ENCODE measurements around the gene C17orf100.
"Not testable (repeated sequence)": the region's sequence is repeated elsewhere in the genome, so short reads cannot be mapped to it uniquely, and the experiment has no call there.

C17orf100 gene

DNA sequence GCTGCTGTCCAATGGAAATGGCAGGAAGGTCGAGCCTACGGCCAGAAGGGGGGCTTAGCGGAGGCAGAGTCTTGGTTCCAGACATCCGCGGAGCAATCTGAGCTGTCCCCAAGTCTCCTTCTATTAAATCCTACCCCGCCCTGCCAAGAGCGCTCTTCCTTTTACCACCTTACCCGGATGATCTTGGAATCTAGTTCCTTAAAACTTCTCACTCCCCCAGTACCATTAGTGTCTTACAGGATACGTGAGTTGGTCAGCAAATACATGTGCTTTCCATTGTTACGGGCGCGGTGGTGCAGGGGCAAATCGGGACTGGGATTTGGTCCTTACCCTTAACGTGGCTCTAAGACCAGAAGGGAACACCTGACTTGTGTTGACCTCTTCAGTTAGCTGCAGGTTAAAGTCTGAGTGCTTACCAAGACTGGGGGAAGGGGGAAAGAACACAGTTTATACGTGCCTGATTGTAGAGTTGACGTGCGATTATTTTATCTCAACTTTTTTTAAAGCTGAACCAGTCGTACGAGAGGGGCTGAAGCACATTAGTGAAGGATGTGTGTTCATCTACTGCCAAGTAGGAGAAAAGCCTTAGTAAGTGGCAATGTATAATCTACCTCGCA lies 10.2 kb upstream of the C17orf100 start:
- no peak for DNase-seq

DNA sequence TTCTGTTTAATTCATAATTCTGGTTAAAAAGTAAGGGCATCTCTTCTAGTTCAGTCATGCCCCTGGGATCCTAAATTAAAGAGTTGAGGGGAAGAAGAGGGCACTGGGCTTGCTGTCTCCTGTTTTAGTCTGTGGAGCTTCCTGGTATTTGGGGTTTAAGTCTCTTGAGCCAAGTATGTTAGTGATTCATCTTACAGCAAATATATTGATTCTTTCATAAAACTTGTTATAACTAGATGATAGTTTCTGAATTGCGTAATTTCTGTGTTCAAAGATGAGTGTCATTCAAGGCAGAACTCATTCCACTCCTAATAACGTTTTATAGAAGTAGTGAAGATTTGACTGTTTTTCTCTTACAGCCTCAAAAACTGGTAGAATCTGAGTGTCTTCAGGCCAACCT lies 9.0 kb upstream of the C17orf100 start:
- DNase-seq, result no peak

DNA sequence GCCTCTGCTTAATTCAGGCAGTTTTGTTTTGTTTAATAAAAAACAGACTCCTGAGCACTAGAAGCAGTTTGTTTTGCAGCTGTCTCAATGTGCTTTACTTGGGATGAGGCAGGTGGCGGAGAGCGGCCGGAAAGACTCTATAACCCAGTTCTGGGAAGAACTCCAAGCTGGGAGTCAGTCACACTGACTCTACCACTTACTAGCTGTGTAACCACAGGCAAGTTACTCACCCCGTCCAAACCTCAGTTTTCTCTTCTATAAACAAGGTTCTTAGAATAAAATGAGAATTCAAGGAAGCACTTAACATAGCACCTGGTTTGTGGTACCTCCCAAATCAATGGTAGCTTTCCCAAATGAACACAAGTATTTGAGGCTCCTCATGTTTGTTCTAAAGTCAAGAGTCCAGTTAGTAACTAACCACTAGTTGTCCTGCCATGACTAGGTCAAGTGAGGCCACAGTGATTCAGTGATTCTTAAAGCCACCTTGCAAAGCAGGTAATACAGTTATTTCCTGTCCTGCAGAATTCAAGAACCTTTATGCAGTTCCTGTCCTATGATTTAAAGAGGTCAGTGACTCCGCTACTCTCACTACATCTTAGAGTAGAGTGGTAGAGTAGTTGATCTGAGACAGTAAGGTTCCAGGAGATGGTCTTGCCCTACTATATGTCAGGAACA lies 8.0 kb upstream of the C17orf100 start:
- no peak for DNase-seq

DNA sequence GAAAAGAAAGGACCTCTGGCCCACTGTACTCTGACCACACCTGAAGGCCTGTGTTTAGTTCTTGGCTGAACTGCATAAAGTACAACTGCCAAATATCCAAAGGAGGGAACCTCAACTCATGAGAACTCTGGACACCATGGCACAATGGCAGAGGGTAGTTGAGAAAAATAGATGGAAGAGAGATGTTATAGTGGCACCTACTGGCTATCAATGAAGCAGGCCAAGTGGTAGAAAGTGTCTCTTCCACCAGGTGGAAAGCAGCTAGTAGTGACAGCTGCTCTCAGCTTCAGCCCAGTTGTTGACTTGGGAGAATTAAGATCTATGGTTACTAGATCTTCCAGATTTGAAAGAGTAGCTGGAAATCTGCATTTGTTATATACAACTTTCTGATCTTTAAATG lies 3.4 kb upstream of the C17orf100 start:
- DNase-seq, result no peak

DNA sequence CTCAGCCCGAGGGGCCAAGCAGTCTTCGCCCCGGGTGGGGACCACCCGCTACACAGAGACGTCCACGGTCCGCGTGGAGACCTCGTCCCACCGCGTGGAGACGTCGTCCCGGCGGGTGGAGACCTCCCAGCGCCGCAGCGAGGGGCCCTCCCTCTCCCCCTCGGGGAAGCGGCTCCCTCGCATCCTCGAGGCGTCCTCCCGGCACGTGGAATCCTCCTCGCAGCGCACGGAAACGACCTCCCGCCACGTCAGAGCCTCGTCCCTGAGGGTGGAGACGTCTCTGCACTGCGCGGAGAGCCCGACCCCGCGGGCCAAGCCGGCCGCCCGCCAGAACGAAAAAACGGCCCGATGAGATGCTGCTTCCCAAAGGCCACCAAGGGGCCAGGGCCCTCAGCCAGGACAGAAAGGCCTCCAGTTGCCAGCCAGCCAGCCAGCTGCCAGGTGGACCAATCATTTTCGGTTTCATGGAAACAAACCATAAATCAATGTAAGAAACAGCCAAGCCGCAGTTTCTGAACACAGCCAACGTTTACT lies 424 bp downstream of the C17orf100 start:
- no peak for DNase-seq

DNA sequence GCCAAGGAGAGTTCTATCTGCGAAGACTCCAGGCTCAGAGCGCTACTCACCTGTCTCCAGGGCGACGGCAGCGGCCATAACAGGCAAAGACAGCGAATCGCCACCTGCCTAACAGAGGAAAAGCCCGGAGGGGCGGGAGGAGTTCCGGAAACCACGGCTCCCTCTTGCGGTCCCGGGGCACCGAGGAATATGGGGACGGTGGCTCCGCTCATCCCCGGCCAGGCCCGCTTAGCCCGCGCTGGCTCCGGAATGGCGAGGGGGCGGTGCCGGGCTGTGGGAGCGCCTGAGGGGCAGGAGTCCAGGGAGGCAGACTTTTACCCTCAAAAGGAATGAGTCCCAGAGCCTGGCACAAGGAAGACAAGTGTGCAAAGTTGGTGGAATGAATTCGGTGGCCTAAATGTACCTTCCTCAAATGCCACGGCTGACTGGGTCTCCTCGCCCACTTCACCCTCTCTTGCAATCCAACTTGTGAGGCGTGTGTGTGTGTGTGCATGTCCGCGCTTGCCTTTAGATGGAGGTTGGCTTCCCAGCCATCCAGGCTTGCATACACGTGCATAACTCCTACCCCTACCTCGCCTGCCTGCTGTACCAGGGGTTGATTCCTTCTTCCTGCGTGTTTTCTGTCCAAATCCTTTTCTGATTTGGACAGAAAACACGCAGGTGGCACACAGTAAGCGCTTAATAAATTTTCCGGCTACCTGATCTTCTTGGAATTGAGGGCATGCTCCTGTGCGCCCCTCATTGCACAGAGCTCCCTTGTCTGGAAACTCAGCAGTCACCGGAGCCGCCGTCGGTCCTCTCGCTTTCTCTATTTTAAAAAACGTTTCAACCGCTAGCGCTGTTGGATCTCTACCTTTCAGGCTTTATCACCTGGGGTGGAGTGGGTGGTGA lies 3.5 kb downstream of the C17orf100 start:
- DNase-seq, result no peak

DNA sequence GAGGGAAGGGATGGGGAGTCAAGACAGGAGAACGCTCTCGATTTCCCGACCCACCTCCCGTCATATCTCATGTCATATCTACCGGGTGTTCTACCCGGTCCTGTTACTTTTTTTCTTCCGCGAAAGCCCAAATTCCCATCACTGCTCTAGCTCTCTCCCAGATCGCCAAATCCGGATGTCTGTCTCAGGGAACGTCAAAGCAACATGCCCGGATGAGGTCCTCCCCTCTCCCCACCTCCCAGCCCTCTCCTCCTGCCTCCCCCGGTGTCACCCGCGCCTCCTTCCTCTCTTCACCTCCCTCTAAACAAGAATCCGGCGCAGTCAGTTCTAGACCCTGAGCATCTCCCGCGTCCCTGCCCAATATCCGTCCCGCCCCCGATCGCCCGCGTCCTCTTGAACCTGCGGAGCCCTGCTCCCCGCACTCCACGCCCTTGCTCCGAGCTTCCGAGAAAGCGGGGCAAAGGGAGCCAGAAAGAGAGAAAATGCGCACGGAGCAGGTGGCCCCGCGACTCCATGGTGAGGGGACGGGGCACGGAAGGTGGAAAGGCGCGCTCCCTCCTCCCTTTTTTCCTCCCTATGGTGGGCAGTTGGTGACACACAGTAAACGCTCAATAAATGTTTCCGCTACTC lies 4.3 kb downstream of the C17orf100 start:
- not testable (repeated sequence) for DNase-seq

DNA sequence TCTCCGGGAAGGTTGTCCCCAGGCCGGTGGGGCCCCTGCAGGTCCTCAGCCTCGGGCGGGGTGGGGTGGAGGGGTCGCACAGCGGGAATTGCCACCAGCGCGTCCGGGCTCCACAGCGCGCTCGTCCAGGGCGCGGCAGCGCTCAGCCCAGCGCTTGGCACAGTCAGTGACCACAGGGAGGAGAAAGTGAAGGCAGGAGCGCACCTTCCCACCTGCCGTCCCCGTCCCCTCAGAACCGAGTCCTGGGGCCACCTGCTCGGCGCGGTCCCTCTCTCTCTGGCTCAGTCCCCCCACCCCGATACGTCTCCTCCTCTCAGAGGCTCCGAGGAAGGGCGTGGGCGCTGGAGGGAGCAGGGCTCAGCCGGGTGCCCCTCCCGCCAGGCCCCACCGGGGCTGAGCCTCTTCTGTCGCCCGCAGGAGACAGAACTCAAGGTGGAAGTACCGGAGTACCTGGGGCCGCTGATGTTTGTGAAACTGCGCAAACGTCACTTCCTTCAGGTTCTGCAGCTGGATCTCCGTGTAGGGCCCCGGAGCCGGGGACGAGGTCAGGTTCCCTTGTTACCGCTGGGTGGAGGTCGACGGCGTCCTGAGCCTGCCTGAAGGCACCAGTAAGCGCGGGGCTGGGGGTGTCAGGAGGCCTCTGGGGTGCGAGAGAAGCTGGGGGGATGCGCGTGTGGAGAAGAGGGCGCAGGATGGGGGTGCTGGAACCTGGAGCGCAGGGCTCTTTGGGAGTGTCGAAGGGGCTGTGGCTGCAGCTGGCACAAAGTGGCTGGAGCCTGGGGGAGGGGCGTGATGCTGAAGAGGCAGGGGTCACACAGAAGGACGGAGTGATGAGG lies 5.5 kb downstream of the C17orf100 start:
- DNase-seq, result not testable (repeated sequence)

DNA sequence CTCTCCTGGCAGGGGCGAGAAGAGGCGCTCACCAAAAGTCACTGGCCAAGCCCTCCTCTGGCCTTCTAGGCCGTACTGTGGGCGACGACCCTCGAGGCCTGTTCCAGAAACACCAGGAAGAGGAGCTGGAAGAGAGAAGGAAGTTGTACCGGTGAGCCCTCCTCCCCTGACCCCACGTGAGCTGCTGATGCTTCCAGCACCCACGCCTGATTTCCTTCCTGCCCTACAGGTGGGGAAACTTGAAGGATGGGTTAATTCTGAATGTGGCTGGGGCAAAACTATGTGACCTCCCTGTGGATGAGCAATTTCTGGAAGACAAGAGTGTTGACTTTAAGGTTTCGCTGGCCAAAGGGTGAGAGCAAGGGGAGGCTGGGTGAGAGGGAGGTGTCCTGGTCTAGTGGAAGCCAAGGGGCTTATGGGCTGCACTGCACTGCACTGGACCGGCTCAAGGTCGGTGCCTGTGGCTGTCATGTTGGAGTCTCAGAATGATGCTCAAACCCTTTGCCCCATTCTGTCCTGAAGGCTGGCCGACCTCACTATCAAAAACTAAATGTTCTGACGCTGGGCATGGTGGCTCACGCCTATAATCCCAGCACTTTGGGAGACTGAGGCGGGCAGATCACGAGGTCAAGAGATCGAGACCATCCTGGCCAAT lies 6.2 kb downstream of the C17orf100 start:
- no peak for DNase-seq

DNA sequence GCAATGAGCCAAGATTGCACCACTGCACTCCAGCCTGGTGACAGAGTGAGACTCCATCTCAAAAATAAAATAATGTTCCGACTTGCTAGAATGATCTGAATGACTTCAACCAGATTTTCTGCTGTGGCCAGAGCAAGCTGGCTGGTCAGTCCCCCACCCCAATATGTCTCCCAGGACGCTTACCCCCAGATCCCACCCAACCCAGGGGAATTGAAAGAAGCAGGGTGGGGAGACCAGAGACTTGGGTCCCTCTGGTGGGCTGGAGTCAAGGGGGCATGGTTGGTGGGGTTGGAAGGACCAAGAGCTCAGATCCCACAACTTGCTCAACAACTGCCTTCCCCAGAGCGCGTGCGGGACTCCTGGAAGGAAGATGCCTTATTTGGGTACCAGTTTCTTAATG lies 6.8 kb downstream of the C17orf100 start:
- not testable (repeated sequence) for DNase-seq

DNA sequence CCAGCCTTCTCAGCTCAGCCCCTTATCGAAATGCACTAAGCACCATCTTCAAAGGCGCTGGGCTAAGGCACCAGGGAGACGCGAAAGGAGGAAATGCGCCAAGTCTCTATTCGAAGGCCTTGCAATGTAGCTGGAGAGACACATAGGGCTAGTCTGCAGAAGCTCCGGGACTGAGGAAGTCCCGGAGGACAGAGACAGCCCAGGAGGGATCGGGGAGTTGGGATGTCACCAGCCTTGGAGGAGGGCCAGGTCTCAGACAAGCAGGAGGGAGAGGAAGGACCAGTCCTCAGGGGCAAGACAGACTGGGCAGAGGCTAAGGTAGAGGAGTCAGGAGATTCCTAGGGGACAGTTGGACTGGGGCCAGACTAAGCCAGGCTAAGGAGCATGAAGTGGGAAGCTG lies 8.5 kb downstream of the C17orf100 start:
- DNase-seq, result no peak

DNA sequence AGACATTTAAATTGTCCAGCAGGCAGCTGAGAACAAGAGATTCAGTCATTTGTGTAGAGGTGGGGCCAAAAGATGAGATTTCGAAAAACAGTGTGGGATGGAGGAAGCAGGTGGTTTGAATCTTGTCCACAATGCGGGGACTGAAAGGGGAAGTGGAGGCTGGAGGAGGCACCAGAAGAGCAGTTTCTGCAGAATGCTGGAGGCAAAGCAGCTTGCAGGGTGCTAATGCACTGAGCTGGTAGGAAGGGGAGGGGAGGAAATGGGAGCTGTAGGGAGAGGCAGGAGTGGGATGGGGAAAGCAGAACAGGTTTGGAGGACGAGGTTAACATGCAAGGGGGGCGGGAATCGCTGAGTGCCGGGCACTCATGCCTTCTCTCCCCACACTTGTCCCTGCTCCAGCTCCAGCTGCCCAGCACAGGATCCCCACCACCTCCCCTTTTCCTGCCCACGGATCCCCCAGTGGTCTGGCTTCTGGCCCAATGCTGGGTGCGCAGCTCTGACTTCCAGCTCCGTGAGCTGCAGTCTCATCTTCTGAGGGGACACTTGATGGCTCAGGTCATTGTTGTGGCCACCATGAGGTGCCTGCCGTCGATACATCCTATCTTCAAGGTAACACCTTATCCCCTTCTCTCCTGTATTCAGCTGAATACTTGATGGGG lies 9.4 kb downstream of the C17orf100 start:
- DNase-seq, result peak; percentile 43

DNA sequence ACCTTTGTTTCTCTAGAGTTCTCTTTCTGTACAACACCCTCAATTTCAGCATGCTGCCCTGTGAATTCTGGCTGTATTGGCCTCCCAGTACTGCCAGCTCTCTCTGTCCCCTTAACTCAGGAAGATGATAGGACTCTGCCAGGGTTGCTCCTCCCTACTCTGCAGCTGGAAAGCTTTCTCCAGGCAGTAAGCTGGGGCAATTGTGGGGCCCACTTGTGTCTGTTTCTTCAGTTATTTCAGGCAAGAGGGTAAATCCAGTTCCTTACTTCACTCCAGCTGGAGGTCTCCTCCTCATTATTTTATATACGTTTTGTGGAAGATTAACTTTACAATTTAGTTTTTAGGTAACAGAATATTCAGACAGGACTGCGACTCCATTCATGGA lies 9.9 kb downstream of the C17orf100 start:
- DNase-seq, result no peak

DNA sequence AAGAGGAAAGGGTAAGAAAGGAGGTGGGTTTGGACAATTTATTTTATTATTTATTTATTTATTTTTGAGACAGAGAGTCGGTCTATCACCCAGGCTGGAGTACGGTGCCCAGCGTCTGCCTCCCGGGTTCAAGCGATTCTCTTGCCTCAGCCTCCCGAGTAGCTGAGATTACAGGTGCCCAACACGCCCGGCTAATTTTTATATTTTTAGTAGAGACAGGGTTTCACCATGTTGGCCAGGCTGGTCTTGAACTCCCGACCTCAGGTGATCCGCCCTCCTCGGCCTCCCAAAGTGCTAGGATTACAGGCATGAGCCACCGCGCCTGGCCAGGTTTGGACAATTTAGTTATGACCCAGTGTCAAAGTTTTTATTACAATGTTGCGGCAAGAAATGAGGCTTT lies 11.6 kb downstream of the C17orf100 start:
- DNase-seq, result not testable (repeated sequence)

DNA sequence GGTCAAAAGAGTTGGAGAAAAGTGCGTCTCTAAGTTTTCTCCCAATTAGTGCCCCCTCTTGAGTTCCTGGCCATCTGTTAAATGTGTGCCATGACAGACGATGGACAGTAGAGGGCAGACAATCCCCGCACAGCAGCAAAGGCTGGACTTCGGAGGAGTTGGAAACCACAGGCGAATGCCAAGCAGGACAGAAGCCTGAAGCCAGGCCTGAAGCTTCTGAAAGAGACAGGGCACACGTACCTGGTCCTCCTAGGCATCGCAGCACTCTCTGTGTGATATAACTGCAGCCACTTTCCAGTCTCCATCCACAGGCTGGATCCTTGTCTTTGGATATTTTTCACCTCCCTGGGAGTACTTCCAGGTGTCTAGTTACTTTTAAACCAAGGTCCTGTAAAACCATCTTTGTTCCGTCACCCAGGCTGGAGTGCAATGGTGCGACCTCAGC lies 14.5 kb downstream of the C17orf100 start:
- DNase-seq, result no peak

DNA sequence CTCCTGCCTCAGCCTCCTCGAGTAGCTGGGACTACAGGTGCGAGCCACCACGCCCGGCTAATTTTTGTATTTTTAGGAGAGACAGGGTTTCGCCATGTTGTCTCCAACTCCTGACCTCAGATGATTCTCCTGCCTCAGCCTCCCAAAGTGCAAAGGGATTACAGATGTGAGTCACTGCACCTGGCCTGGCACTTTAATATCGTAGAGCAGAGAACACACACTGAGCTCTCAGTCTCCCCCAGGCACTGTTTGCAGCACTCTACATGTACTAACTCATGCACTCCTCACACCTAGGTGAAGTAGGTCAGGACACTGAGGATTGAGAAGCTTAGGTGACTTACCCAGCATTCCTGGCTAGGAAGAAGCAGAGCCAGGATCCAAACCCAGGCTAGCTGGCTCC lies 15.0 kb downstream of the C17orf100 start:
- no peak for DNase-seq

DNA sequence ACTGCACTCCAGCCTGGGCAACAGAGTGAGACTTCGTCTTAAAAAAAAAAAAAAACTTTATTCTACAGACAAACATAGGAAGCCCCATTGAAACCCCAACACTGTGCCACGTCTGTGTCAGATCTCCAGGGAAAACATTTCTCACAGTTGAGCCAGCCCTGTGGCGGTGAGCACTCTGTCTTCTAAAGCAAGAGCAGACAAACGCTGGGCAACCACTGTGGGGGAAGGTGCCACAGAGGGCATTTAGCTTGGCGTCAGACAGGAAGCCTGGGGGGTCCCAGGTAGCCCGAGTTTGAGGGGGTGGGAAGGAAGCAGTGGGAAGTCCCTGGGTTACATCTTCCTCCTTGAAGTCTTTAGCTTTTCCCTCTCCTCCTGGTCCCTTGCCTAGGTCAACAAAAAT lies 16.0 kb downstream of the C17orf100 start:
- DNase-seq, result no peak

DNA sequence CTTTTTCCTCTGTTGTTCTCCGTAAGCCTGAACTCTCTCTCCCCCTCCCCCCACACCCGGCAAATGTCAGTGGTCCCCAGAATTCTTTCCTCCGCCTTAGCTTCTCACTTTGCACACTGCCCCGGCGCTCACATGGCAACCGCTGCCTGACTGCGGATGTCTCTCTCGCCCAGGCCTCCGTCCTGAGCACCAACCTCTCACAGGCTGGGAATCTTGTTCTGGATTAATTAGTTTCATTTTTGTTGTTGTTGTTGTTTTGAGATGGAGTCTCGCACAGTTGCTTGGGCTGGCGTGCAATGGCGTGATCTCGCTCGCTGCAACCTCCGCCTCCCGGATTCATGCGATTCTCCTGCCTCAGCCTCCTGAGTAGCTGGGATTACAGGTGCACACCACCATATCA lies 16.7 kb downstream of the C17orf100 start:
- no peak for DNase-seq

DNA sequence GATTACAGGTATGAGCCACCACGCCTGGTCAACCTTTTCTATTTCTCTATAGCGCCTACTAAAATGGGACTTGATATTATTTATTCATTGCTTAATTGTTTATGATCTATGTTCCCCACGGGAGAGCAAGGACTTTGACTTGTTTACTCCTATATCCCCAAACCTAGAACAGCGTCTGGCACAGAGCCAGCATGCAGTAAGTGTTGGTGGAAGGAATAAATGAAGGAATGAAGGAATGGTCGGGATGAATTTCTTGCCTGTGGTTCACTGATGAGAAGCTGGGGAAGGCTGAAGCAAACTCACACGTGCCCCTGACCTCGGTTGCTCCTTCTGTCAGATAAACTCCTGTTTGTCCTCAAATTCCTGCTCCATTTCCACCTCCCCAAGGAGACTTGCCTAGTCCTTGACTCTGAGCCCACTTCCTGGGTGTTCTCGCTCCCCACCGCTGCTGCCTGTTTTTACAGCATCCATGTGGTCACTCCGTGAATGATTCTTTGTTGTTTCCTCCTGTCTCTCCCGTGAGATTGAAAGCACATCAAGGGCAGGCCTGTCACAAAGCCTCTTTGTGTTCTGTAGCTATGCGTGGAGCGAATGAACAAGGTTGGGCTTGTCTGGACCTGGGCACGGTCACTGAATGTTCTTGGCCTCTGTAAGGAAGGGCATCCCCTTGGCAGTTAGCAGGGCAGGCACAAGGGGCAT lies 17.3 kb downstream of the C17orf100 start:
- DNase-seq, result no peak

DNA sequence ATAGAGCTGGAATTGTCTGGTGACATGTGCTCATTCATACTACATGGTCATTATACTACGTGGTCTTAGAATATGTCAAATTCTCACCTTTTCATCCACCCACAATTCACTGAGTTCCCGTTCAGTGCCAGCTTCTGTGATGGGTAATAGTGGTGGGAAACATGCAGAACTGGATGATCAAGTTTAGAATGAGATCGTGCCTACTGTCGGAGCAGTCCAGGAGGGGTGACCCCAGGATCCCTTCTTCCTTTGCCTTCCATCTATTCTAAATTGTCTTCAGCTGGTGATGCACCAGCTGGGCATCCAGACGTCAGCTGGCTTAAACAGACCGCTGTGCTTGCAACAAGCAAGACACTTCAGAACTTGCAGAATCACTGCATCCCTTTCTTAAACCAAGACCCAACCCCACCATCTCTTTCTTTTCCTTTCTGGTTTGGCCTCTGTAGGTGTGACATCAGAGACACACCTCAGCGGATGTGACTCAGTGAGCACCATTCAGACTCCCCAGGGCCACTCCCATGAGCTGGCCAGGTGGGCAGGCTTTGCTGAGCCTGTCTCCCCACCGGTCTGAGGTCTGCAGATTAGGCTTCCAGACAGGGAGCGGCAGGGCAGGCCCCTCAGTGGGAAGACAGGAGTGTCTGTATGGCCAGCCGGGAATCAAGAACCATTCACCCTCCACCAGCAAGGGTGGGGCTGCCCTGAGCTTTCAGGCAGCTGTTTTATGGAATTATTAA lies 18.1 kb downstream of the C17orf100 start:
- no peak for DNase-seq

Data from SIG-M5 (cell line).